ENCODE data around the gene NFKB1.
"Not testable (repeated sequence)": the region's sequence is repeated elsewhere in the genome, so short reads cannot be mapped to it uniquely, and the experiment has no call there.

Gene NFKB1, protein sequence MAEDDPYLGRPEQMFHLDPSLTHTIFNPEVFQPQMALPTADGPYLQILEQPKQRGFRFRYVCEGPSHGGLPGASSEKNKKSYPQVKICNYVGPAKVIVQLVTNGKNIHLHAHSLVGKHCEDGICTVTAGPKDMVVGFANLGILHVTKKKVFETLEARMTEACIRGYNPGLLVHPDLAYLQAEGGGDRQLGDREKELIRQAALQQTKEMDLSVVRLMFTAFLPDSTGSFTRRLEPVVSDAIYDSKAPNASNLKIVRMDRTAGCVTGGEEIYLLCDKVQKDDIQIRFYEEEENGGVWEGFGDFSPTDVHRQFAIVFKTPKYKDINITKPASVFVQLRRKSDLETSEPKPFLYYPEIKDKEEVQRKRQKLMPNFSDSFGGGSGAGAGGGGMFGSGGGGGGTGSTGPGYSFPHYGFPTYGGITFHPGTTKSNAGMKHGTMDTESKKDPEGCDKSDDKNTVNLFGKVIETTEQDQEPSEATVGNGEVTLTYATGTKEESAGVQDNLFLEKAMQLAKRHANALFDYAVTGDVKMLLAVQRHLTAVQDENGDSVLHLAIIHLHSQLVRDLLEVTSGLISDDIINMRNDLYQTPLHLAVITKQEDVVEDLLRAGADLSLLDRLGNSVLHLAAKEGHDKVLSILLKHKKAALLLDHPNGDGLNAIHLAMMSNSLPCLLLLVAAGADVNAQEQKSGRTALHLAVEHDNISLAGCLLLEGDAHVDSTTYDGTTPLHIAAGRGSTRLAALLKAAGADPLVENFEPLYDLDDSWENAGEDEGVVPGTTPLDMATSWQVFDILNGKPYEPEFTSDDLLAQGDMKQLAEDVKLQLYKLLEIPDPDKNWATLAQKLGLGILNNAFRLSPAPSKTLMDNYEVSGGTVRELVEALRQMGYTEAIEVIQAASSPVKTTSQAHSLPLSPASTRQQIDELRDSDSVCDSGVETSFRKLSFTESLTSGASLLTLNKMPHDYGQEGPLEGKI
- 253 to 564 (median 425) reads per million in 4 donors for total RNA-seq

DNA sequence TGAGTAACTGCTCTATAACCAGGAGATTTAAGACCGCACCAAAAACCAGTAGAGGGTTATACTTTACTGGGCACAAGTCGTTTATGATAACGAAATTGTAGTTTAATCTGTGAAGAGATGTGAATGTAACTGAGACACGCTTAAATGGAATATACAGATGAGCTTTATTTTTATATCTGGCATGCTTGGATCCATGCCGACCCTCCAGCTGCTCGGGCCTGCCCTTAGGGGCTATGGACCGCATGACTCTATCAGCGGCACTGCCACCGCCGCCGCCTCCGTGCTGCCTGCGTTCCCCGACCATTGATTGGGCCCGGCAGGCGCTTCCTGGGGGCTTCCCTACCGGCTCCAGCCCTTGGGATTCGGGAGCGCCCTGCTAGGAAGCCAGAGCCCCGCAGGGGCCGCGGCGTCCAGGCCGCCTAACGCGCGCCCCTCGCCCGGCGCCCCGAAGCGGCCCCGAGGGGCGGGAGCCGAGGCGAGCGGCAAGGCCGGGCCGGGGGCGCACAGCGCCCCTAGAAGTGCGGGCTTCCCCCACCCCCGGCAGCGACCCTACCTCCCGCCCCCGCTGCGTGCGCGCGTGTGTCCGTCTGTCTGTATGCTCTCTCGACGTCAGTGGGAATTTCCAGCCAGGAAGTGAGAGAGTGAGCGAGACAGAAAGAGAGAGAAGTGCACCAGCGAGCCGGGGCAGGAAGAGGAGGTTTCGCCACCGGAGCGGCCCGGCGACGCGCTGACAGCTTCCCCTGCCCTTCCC lies at the start of gene NFKB1:
Gene NFKB1, plus strand, starts transcription at position 664 of the 751 bp plus-strand sequence. CDS start 24,160 bp downstream, outside the sequence.
- peak; percentile 76 to 85 (median 80) for DNase-seq

DNA sequence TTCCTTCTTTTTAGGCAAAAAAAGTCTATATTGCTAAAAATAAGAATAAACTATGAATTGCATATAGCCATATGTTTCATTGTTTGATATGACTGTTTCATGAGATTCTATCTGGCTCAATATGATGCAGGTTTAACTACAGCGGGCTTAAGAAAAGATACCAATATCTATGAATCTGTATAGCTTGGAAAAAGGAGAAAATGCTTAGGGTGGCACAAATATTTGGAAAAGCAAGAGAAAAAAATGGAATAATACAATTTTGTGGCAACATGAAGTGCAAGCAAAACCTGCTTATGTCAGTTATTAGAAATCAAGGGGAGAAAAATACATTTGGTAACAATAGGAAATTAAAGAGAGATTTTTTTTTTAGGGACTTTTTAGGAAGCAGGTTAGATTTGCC lies 48.3 kb upstream of the NFKB1 start:
- DNase-seq: no peak

DNA sequence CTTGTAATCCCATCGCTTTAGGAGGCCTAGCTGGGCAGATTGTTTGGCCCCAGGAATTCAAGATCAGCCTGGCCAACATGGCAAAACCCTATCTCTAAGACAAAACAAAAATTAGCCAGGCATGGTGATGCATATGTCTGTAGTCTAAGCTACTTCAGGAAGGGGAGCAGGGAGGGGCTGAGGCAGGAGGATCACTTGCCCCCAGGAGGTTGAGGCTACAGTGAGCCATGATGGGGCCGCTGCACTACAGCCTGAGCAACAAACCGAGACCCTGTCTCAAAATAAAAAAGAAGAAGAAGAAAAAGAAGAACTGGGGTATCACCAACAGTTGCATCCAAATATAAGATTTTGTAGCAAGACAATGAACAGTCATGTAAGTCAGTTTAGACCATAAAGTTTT lies 47.3 kb upstream of the NFKB1 start:
- DNase-seq: no peak

DNA sequence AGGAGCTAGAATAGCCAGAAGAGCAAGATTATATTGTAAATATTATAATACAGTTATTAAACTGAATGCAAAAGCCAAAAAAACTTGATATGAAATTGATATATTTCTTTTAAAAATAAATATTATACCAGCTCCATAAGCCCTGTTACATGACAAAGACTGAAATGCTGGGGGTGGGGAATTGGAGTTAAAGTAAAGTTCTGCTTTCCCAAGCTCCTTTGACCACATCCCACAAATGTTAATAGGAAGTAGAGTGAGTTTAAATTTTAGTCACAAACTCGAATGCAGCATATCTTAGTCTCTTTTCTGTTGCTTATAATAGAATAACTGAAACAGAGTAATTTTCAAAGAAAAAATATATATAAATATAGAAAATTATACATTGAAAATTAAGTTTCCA lies 46.9 kb upstream of the NFKB1 start:
- no peak for DNase-seq

DNA sequence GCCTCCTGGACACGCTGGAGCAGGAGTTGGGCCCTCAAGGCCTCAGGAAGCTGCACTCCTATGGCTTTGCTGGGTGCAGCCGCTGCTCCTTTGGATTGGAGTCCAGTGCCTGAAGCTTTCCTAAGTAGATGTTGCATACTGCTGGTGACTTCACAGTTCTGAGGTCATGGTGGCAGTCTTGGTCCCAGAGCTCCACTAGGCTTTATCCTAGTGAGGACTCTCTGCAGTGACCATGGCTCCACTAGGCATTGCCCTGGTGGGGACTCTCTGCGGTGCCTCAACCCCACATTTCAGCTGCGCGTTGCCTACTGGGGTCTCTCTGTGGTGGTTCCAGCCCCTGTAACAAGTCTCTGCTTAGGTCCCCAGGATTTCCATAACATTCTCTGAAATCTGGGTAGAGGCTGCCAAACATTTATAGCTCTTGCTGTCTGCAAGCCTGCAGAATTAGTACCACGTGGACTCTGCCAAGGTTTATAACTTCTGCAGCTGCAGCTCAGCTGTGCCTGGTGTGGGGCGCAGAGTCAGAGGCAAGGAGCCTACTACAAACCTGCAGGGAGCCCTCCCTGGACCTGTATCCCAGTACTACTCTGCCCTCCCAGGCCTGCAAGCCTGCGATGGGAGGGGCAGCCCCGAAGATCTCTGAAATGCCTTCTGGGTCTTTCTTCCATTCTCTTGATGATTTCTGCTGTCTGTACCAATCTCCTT lies 46.0 kb upstream of the NFKB1 start:
- DNase-seq: no peak

DNA sequence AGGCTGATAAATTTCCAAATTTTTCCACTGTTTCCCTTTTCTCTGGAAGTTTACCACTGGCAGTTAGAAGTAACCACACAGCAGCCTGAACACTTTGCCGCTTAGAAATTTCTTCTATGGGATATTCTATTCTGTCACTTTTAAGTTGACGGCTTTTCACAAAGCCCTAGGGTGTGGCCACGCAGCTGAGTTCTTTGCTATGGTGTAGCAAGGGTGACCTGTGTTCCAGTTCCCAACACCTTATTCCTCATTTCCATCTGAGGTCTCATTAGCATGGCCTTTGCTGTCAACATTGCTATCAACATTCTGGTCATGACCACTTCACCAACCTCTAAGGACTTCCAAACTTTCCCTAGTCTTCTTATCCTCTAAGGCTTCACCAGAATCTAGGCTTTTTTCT lies 45.4 kb upstream of the NFKB1 start:
- no peak for DNase-seq

DNA sequence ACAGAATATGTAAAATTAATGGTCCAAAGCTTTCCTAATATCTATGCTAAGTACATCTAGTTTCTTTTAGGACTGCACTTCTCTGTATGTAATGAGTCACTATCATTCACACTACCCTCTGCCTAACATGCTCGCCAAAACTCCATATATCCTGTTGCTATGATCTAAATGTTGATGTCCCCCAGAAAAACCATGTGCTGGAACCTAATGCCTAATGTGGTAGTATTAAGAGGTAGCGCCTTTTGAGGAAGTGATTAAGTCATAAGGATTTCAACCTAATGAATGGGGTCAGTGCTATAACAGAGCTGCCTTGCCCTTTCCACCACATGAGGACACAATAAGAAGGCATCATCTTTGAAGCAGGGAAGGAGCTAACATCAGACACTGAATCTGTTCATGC lies 34.9 kb upstream of the NFKB1 start:
- no peak for DNase-seq

DNA sequence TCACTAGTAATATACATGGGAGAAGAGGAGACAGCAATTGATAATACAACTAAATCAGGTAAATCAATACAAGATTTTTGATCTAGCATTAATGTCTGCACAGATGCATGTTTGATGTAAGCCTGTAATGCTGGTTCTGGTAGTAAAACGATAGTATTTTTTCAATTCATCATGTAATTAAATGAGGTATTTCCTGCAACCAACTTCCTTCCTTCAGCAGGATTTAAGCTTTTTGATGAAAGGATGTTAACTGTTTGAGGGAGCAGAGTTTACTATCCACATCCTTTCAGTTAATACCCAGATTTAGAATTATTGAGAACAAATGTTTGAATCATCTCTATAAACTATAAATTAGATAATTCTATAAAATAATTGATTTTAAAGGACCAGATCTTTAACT lies 31.4 kb upstream of the NFKB1 start:
- peak in 1 of 5 donors; percentile 19 for DNase-seq

DNA sequence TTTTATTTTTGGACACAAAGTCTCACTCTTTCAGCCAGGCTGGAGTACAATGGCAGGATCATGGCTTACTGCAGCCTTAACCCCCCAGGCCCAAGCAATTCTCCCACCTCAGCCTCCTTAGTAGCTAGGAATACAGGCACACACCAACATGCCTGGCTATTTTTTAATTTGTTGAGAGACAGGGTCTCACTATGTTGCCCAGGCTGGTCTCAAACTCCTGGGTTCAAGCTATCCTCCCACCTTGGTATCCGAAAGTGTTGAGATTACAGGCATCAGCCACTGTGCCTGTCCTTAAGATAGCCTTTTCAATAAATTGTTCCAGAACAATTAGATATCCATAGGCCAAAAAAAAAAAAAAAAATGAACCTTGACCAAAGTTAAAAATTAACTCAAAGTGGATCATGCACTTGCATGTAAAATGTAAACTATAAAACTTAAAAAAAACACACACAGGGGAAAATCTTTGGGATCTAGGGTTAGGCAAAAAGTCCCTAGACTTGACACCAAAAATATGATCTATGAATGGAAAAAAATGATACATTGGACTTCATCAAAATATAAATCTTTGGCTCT lies 28.6 kb upstream of the NFKB1 start:
- DNase-seq: no peak

DNA sequence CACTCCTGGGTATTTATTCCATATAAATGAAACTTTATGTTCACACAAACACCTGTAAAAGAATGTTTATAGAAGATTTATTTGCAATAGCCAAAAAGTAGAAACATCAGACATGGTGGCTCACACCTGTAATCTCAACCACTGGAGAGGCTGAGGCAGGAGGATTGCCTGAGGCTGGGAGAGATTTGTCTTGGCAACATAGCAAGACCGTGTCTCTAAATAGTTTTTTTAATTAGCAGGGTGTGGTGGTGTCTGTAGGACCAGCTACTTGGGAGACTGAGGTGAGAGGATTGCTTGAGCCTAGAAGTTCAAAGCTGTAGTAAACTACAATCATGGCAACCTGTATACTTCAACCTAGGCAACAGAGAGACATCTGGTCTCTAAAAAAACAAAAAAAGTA lies 27.7 kb upstream of the NFKB1 start:
- DNase-seq: no peak

DNA sequence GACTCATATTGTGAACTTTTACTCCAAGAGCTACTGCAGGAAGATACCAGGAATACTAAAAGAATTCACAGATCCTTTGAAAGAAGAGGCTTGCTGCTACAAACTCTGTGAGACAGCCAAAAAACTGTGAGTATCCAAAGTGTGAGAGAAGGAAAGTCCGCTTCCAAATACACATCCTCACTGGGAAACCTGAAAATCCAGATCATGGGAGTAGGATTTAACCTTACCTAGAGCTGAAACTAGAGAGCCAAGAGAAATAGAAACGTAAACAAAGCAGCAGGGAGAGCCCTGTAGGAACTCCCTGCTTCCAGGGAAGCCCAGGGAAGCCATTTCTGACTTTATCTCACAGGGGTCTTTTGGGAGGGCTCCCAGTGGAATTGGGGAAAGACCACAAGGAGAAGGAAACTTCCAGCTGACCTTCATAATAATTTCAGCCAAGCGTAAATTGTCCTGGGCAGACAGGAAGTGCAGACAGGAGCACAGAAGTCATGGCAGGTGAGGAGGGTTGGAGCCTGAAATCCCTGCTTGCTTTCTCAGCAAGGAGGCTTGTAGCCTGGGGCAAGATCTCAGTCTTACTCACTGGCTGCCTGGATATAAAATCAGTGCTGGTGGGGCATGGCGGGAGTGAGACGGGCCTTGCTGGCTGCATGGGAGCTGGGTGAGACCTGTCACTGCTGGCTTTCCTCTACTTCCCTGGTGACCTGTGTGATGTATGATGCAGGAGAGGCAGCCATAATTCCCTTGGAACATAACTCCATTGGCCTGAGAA lies 26.2 kb upstream of the NFKB1 start:
- DNase-seq: no peak

DNA sequence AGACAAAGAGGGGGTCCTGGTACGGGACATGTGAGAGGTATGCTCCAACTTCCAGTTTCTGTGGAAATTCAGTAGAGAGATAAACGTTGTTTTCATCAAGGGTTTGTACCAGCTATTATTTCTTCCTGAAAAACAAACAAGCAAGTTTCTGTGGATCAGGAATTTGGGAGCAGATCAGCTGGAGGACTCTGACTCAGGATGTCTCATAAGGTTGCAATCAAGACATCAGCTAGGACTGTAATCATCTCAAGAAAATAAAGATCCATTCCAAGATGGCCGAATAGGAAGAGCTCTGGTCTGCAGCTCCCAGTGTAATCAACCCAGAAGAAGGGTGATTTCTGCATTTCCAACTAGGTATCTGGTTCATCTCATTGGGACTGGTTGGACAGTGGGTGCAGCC lies 23.5 kb upstream of the NFKB1 start:
- no peak for DNase-seq

DNA sequence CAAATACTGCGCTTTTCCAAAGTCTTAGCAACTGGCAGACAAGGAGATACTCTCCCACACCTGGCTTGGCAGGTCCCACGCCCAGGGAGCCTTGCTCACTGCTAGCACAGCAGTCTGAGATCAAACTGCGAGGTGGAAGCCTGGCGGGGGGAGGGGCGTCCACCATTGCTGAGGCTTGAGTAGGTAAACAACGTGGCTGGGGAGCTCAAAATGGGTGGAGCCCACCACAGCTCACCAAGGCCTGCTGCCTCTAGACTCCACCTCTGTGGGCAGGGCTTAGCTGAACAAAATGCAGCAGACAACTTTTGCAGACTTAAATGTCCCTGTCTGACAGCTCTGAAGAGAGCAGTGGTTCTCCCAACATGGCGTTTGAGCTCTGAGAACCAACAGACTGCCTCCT lies 23.0 kb upstream of the NFKB1 start:
- no peak for DNase-seq

DNA sequence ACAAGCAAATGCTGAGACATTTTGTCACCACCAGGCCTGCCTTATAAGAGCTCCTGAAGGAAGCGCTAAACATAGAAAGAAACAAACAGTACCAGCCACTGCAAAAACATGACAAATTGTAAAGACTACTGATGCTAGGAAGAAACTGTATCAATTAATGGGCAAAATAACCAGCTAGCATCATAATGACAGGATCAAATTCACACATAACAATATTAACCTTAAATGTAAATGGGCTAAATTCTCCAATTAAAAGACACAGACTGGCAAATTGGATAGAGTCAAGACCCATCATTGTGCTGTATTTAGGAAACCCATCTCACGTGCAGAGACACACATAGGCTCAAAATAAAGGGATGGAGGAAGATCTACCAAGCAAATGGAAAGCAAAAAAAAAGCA lies 21.3 kb upstream of the NFKB1 start:
- not testable (repeated sequence) for DNase-seq

DNA sequence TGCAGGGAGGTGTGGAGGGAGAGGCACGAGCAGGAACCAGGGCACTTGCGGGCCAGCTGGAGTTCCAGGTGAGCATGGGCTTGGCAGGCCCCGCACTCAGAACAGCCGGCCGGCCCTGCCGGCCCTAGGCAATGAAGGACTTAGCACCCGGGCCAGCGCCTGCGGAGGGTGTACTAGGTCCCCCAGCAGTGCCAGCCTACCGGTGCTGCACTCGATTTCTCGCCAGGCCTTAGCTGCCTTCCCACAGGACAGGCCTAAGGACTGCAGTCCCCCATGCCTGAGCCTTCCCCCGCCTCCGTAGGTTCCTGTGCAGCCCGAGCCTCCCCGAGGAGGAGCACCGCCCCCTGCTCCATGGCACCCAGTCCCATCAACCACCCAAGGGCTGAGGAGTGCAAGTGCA lies 18.0 kb upstream of the NFKB1 start:
- no peak for DNase-seq

DNA sequence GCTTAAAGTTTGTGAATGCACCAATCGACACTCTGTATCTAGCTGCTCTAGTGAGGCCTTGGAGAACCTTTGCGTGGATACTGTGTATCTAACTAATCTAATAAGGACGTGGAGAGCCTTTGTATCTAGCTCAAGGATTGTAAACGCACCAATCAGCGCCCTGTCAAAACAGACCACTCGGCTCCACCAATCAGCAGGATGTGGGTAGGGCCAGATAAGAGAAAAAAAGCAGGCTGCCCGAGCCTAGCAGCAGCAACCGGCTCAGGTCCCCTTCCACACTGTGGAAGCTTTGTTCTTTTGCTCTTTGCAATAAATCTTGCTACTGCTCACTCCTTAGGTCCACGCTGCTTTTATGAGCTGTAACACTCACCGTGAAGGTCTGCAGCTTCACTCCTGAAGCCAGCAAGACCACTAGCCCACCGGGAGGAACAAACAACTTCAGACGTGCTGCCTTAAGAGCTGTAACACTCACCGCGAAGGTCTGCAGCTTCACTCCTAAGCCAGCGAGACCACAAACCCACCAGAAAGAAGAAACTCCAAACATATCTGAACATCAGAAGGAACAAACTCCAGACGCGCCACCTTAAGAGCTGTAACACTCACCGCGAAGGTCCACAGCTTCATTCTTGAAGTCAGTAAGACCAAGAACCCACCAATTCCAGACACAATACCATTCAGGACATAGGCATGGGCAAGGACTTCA lies 17.0 kb upstream of the NFKB1 start:
- not testable (repeated sequence) for DNase-seq

DNA sequence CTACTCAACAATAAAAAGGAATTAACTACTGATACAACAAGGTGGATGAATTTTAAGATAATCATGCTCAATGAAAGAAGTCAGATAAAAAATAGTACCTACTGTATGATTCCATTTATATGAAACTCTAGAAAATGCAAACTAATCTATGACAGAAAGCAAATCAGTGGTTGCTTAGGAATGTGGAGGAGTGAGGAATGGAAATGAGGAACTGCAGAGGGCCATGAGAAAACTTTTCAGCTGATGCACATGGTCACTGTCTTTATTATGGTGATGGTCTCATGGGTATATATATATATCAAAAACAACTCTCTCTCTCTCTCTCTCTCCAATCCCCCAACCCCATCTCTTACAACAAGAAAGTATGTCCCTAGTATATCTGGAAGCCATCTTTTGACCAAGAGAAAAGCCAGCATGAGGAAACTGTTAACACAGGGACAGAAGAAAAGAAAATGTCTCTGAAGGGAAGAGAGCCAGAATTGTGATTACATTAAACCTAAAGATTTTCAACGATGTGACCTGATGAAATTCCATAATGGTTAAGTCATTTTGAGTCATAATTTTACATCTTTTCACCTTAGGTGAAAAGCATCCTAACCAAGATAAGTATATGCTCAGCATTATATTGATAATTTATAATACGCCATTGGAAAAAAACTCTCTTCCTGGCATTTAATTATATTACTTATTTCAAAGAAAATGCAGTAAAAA lies 8.5 kb upstream of the NFKB1 start:
- no peak for DNase-seq

DNA sequence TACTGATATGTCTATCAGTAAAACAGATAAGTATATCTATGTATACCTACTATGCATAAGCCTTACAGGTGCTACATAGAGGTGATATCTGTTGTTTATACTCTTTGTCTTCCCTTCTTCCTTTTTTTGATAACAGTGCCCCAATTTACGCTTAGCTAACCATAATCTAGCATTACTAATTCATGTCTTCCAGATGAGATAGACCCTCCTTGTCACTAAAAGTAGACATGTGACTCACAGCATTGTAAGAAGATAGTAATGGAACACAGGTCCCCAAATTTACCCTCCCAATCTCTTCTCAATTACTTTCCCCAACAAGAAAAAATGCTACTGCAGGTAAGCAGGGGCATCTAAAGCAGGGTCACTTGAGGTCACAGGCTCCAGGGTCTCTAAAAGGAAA lies 7.9 kb upstream of the NFKB1 start:
- no peak for DNase-seq

DNA sequence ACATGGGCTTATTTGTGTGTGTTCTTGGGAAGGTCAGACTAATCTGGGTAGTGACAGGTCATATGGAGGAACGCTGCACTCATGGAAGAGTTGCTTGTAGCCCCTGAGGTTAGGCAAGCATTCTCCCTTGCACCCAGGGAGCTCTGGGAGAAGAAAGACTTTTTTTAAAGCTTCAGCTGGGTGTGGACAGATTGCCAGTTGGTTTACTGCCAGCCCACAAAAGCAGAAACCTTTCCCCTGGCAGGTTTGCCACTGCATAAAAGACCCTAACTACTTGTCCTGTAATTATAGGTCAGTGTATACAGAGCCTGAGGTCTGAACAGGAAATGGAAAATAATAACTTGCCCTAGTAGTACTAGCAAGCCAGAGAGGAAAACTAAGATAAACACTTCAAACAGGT lies 7.4 kb upstream of the NFKB1 start:
- no peak for DNase-seq

DNA sequence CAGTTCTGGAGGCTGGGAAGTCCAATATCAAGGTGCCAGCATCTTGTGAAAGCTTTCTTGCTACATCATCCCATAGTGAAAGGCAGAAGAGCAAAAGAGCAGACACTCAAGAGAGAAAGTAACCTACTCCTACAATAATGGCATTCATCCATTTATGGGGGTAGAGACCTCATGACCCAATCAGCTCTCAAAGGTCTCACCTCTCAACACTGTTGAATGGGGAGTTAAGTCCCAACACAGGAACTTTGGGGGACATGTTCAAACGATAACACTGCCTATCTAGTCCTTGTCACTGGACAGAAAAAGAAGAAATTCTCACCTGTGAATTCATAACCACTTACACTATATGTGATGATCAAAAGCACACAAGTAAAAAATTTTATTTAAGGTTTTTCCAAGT lies 6.6 kb upstream of the NFKB1 start:
- no peak for DNase-seq

All from T-helper 1 cell (primary cell).